Vagina (tissue), 2 donors: Measurements from ENCODE around the gene SLC12A5.

Experiments
- POLR2AphosphoS5 ChIP-seq, 2 donors: sonication (generic); formaldehyde crosslinking; IDR thresholded peaks; one replicate each; pipeline ENCODE4 v1.9.0; 2017; ENCODE audit warnings: antibody characterized with exemption in 2 of 2, mild to moderate bottlenecking in 2 of 2, low read depth in 1 of 2; ENCODE audit not compliant: insufficient read depth in 1 of 2
- TF ChIP-seq, protein P1 (sequence below), 3 experiments: fragments of 450-650 bp in 2 of 3; fragments of 200-600 bp in 1 of 3; sonication (generic) in 1 of 3; IDR thresholded peaks; one replicate each; pipeline ENCODE4 v1.5.1; 2017 to 2019; ENCODE audit warnings: antibody characterized with exemption in 3 of 3, mild to moderate bottlenecking in 2 of 3, moderate library complexity in 2 of 3

DNA sequence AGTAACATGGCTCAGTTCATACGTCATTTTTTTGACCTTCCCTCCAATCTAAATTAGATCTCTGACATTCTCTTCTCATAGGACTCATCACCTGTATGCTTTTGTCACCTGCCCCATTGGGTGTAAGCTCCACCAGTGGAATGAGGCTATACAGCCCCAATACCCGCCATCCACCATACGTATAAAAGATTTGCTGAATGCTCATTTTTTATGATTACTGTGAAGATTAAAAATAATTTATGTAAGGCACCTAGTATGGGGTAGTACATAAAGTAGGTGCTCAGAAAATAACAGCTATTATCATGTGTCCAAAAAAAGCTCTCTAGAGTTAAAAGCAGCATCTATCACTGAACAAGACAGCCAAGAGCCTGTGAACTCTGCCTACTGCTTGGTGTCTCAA, 36.7 kb downstream of the SLC12A5 start:
- TF ChIP-seq, protein P1, sequence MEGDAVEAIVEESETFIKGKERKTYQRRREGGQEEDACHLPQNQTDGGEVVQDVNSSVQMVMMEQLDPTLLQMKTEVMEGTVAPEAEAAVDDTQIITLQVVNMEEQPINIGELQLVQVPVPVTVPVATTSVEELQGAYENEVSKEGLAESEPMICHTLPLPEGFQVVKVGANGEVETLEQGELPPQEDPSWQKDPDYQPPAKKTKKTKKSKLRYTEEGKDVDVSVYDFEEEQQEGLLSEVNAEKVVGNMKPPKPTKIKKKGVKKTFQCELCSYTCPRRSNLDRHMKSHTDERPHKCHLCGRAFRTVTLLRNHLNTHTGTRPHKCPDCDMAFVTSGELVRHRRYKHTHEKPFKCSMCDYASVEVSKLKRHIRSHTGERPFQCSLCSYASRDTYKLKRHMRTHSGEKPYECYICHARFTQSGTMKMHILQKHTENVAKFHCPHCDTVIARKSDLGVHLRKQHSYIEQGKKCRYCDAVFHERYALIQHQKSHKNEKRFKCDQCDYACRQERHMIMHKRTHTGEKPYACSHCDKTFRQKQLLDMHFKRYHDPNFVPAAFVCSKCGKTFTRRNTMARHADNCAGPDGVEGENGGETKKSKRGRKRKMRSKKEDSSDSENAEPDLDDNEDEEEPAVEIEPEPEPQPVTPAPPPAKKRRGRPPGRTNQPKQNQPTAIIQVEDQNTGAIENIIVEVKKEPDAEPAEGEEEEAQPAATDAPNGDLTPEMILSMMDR (IDR thresholded peaks at IDR 0.05), result no peak
- TF ChIP-seq POLR2AphosphoS5 (IDR thresholded peaks at IDR 0.05; ENCODE audit: insufficient read depth in 1 of 2, low read depth in 1 of 2), result no peak
